ENCODE data around the gene MYO3B.

MYO3B gene

DNA sequence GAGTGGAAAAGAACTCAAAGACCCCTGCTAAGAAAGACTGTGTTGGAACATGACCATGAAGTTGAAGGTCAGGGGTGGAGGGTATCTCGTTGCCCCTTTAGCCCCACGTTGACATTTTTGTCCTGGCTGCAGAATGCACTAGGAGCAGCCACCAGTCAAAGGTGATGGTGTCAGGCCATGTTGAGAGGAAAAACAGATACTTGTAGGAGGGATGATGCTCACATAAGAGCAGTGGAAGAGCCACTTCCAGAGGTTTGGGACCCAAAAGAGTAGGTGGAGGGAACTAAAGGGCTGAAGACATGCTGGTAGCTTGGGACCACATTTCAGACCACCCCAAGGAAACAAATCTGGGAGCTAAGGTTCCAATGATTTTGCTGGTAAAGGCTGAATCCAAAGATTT is 159.0 kb downstream of the MYO3B start:
- no peak for DNase-seq (ENCODE audit: extremely low spot score)
- CTCF ChIA-PET, result interaction anchor here (0.8 to 3.2 kb wide), 6 partner anchors 12 to 476 kb away, joined by 3 to 11 read pairs (median 4); no protein-coding TSS in a partner anchor
- no peak for TF ChIP-seq CTCF (IDR thresholded peaks at IDR 0.05; ENCODE audit: control extremely low read depth, extremely low read depth, low read depth, missing control alignments)
- POLR2A ChIA-PET, result no interaction called here

DNA sequence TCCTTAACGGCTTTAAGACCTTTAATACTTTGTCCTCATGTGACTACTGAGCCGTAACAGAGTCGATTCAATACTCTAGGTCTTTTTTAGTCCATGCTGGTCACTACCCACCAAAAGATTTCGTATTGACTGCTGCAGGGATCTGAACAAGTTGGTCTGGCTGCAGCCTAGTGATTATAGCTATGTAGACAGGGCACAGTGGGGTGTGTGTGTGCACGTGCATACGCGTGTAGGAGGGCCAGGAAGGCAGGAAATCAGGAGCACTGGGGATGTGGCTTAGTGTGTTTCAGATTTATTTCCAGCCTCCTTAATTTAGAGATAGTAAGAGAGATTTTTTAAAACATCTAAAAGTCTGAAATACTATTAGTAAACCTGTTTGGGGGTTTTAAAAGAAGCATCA is 161.4 kb downstream of the MYO3B start:
- DNase-seq (ENCODE audit: extremely low spot score), result no peak
- no peak for TF ChIP-seq CTCF (IDR thresholded peaks at IDR 0.05; ENCODE audit: control extremely low read depth, extremely low read depth, low read depth, missing control alignments)
- POLR2A ChIA-PET, result no interaction called here
- CTCF ChIA-PET, result interaction anchor here (1.2 to 3.4 kb wide), 3 partner anchors 15 to 103 kb away, joined by 4 to 16 read pairs (median 8); no protein-coding TSS in a partner anchor

GRCh38 chr2:170339750-170340692 is 162.1 kb downstream of the MYO3B start:
- no peak for DNase-seq (ENCODE audit: extremely low spot score)
- no peak for TF ChIP-seq CTCF (IDR thresholded peaks at IDR 0.05; ENCODE audit: control extremely low read depth, extremely low read depth, low read depth, missing control alignments)
- ChIA-PET CTCF (interaction anchor here (1.2 to 3.4 kb wide), 3 partner anchors 16 to 104 kb away, joined by 4 to 16 read pairs (median 8); no protein-coding TSS in a partner anchor), POLR2A (no interaction called here)

DNA sequence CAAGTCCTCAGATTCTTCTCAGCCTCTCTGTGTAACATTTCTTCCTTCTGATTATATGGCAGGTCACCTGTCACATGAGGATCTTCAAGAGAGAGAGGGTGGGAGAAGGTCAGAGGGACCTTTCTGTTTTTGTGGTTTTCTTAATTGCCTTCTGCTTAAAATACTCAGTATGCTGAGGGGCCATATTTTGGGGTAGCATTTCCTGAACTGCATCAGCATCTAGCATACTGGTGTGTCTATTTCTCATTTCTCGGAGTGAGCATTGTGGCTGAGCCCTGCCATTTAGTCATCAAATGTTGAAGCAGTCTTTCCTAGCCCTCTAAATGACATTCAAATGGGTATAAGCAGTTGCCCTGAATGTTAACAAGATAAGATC is 162.7 kb downstream of the MYO3B start:
- TF ChIP-seq CTCF (IDR thresholded peaks at IDR 0.05; ENCODE audit: control extremely low read depth, extremely low read depth, low read depth, missing control alignments), result no peak
- CTCF ChIA-PET, result interaction anchor here (3.4 kb wide), 1 partner anchor 20 kb away, joined by 16 read pairs; no protein-coding TSS in a partner anchor
- POLR2A ChIA-PET, result no interaction called here
- DNase-seq (ENCODE audit: extremely low spot score), result no peak

DNA sequence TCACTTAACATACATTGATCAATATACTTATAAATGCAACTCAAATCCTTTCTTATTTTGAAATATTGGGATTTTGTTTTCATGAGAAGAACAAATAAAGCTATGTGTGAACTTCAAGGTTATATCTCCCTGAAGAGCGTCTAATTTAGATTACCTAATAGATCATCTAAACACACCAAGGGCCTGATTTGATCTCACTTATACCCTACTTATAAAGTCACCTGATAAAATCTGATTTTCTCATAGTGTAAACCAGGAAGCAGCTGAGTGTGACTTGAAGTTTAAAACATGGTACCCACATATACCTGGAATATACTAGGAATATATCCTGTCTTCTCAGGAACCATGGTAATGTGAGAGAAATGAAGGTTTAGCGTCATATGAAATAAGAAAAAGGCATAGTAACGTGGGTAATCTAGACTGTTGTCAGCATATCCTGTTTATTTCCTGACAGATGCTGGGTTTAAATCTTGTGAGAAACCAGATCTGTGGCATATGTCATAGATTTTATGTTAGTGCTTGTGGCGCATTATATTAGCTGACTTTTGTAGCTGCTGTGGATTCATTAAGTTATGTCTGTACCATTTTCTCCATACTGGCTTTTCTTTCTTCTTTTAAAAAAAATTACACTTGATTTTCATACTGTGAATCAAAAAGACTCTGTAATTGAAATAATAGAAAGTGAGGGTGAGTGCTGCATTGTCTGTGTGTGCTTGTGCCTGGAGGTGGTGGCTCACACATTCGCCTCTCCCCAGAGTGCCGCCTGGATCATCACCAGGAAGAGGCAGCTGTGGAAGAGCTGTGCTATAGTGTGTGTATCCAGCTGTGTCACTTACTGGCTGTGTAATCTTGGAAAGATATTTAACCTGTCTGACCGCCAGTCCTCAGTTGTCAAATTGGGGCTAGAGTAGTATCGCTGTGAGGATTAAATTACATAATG is 164.0 kb downstream of the MYO3B start:
- no peak for TF ChIP-seq CTCF (IDR thresholded peaks at IDR 0.05; ENCODE audit: control extremely low read depth, extremely low read depth, low read depth, missing control alignments)
- POLR2A ChIA-PET, result no interaction called here
- no peak for DNase-seq (ENCODE audit: extremely low spot score)
- CTCF ChIA-PET, result interaction anchor here (1.1 to 3.4 kb wide), 4 partner anchors 16 to 19 kb away, joined by 4 to 16 read pairs (median 4); no protein-coding TSS in a partner anchor
